ENCODE results near the gene RBBP8. TPM values are rescaled to one million over a fixed set of nuclear protein-coding genes. Genes with fewer than 3 reads are reported as not detected.

RBBP8 gene
- total RNA-seq, 4 donors from 2014 or later: 12.4 to 23.9 (median 15.4) TPM

GRCh38 chr18:23021623-23022022, 88.5 kb downstream of the RBBP8 start:
- H3K27me3 ChIP-seq: no peaks in the 10 kb centered on the region
- no peaks in the 10 kb centered on the region for H3K9me3 ChIP-seq
- TF ChIP-seq POLR2AphosphoS5 (IDR thresholded peaks at IDR 0.05): no peak
- no peak for TF ChIP-seq EP300 (IDR thresholded peaks at IDR 0.05)
- TF ChIP-seq POLR2A (IDR thresholded peaks at IDR 0.05; ENCODE audit: low read depth): no peak
- no peak for TF ChIP-seq CTCF (IDR thresholded peaks at IDR 0.05)
- no peak overlapping the region for H3K27ac ChIP-seq (replicated peaks in 1 of 4)
- no peak overlapping the region for H3K4me3 ChIP-seq
- intact Hi-C loops (cut with DNase I): no loop called here
- no peak for DNase-seq (ENCODE audit: extremely low spot score)
- H3K36me3 ChIP-seq: peaks cover 0 to 29% (median 8%) of the 10 kb centered on the region in 4 donors
- 95% methylated on average over 2 of the region's 2 CpGs for WGBS
- H3K4me1 ChIP-seq: no peaks in the 10 kb centered on the region

GRCh38 chr18:23032030-23032582, 99.0 kb downstream of the RBBP8 start:
- H3K27me3 ChIP-seq: no peaks in the 10 kb centered on the region
- TF ChIP-seq POLR2A (IDR thresholded peaks at IDR 0.05; ENCODE audit: low read depth): no peak
- TF ChIP-seq CTCF (IDR thresholded peaks at IDR 0.05): no peak
- no peak for TF ChIP-seq POLR2AphosphoS5 (IDR thresholded peaks at IDR 0.05)
- no peak for TF ChIP-seq EP300 (IDR thresholded peaks at IDR 0.05)
- no peak for DNase-seq (ENCODE audit: extremely low spot score)
- peaks cover 0 to under 1% (median 0%) of the 10 kb centered on the region in 4 donors for H3K36me3 ChIP-seq
- no peaks in the 10 kb centered on the region for H3K9me3 ChIP-seq
- no peak overlapping the region for H3K27ac ChIP-seq (replicated peaks in 1 of 4)
- 87% methylated on average over 4 of the region's 4 CpGs for WGBS
- H3K4me3 ChIP-seq: no peak overlapping the region
- H3K4me1 ChIP-seq: peaks cover 0 to 12% (median 3%) of the 10 kb centered on the region in 4 donors
- intact Hi-C loops (cut with DNase I): no loop called here

GRCh38 chr18:23033056-23033455, 99.9 kb downstream of the RBBP8 start:
- DNase-seq (ENCODE audit: extremely low spot score): no peak
- intact Hi-C loops (cut with DNase I): no loop called here
- Histone ChIP-seq H3K27me3 (no peaks in the 10 kb centered on the region), H3K36me3 (no peaks in the 10 kb centered on the region), H3K4me1 (peaks cover 0 to 12% (median 3%) of the 10 kb centered on the region in 4 donors), H3K27ac (replicated peaks in 1 of 4) (no peak overlapping the region), H3K4me3 (no peak overlapping the region), H3K9me3 (no peaks in the 10 kb centered on the region)
- WGBS: 89% methylated on average over 5 of the region's 5 CpGs
- TF ChIP-seq POLR2AphosphoS5 (IDR thresholded peaks at IDR 0.05) (no peak), CTCF (IDR thresholded peaks at IDR 0.05) (no peak), POLR2A (IDR thresholded peaks at IDR 0.05; ENCODE audit: low read depth) (no peak), EP300 (IDR thresholded peaks at IDR 0.05) (no peak)

GRCh38 chr18:23036660-23037201, 103.6 kb downstream of the RBBP8 start:
- TF ChIP-seq CTCF (IDR thresholded peaks at IDR 0.05) (no peak), POLR2A (IDR thresholded peaks at IDR 0.05; ENCODE audit: low read depth) (no peak)
- H3K9me3 ChIP-seq: no peaks in the 10 kb centered on the region
- H3K4me1 ChIP-seq: peaks cover 0 to 5% (median 2%) of the 10 kb centered on the region in 4 donors
- H3K27me3 ChIP-seq: no peaks in the 10 kb centered on the region
- intact Hi-C loops (cut with DNase I): loop anchor here (5.0 kb wide), 1 partner anchor 346 kb away; no protein-coding TSS in a partner anchor
- no peak for DNase-seq (ENCODE audit: extremely low spot score)
- H3K27ac ChIP-seq (replicated peaks in 1 of 4): no peak overlapping the region
- H3K36me3 ChIP-seq: no peaks in the 10 kb centered on the region
- H3K4me3 ChIP-seq: no peak overlapping the region
- WGBS: 90% methylated on average over 3 of the region's 3 CpGs

GRCh38 chr18:23037646-23038045, 104.5 kb downstream of the RBBP8 start:
- intact Hi-C loops (cut with DNase I): loop anchor here (5.0 kb wide), 1 partner anchor 345 kb away; no protein-coding TSS in a partner anchor
- Histone ChIP-seq H3K9me3 (no peaks in the 10 kb centered on the region), H3K4me3 (no peak overlapping the region), H3K27ac (replicated peaks in 1 of 4) (no peak overlapping the region), H3K36me3 (no peaks in the 10 kb centered on the region), H3K27me3 (no peaks in the 10 kb centered on the region), H3K4me1 (no peaks in the 10 kb centered on the region)
- TF ChIP-seq POLR2A (IDR thresholded peaks at IDR 0.05; ENCODE audit: low read depth) (no peak), EP300 (IDR thresholded peaks at IDR 0.05) (no peak), CTCF (IDR thresholded peaks at IDR 0.05) (no peak), POLR2AphosphoS5 (IDR thresholded peaks at IDR 0.05) (no peak)
- 84% methylated on average over 2 of the region's 2 CpGs for WGBS
- DNase-seq (ENCODE audit: extremely low spot score): no peak

Measured in esophagus muscularis mucosa (tissue), 4 donors.